Urothelium cell line (cell line): Measurements from ENCODE around the gene KCTD14.
A peak's percentile ranks its signal among the peaks of the same experiment; 100 is the strongest.
"Not testable (repeated sequence)": the region's sequence is repeated elsewhere in the genome, so short reads cannot be mapped to it uniquely, and the experiment has no call there.

Experiments used
- DNase-seq: peaks from one replicate; pipeline ENCODE4 v3.0.0; 2011; ENCODE audit warnings: low spot score, mixed read lengths
- FAIRE-seq: peaks from 2 replicates; lab custom pipeline; 2011; peaks lifted over from hg19 to GRCh38; lab: Jason Lieb, UNC

Gene KCTD14, protein sequence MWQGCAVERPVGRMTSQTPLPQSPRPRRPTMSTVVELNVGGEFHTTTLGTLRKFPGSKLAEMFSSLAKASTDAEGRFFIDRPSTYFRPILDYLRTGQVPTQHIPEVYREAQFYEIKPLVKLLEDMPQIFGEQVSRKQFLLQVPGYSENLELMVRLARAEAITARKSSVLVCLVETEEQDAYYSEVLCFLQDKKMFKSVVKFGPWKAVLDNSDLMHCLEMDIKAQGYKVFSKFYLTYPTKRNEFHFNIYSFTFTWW

GRCh38 chr11:78022397-78023396 is at the start of gene KCTD14:
KCTD14 (minus strand) TSS chr11:78023276; CDS start chr11:78023249, 27 bp downstream.
- DNase-seq (peak; percentile 88), FAIRE-seq (peak; percentile 98)

DNA sequence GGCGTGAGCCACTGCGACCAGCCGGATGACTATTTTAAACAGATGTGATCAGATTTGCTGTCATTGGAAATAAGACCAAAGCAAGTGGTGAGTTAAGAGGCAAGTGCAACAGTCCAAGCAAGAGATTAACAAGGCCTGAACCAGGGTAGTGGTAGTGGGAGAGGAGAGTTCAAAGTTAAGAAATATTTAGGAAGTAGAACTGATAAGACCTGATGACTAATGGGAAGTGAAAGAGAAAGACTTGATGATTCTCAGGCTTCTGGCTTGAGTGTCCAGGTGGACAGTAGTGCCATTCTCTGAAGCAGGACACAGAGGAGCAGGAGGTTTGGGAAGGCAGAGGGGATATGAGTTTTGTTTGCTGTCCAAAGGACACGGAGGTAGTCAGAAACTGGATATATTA is 49.4 kb upstream of the KCTD14 start:
- DNase-seq = no peak
- no peak for FAIRE-seq

DNA sequence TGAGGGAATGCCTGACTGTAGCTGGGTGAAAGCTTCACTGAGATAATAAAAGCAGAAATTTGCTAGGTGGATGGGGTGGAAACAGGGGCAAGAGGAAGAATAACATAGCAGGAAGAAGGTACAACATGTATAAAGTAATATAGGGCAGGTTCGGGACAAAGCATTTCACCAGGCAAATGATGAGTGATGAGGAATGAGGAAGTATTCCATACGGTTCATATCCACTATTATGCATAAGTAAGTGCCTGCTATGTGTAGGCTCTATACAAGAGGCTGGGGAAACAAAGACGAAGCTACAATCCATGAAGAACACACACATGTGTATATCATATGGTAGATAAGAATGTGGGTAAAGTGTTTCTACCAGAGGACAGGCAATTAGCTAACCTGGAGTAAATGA is 48.6 kb upstream of the KCTD14 start:
- FAIRE-seq = no peak
- no peak for DNase-seq

GRCh38 chr11:78070621-78071020 is 47.5 kb upstream of the KCTD14 start:
- FAIRE-seq = no peak
- DNase-seq = no peak

GRCh38 chr11:78069465-78069864 is 46.4 kb upstream of the KCTD14 start:
- FAIRE-seq = no peak
- DNase-seq = no peak

DNA sequence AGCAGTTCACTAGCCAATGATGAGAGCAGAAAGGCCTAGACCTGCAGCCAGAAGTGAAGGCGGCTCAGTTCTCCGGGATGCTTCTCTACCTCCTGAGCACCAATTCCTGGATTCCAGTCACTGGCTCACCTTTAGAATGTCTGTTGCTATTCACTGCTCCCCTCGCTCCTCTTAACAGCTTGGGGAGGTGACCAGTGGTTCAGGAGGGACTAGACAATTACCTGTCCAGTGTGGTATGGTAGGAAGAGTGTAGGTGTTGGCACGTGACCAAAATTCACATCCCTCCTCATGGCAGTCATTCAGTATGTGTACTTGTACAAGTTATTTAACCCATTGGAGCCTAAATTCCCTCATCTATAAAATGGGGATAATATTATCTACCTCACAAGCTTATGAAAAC is 44.6 kb upstream of the KCTD14 start:
- DNase-seq (no peak), FAIRE-seq (peak; percentile 59)

DNA sequence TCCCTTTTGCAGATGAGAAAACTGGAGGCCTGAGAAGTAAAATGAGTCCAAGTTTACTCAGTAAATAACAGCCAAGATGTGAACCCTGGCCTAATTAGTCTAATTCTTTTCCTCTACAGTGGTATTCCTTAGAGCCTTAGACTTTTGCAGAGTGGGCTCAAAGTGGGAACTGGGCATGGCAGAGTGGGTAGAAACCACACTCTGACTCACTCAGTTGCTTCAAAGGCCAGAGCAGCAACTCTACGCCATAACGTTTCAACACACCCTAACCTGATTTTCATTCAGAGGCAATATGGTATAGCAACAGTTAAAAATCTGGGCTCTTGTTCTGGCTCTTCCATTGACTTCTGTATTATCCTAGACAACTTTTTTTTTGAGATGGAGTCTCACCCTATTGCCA is 43.4 kb upstream of the KCTD14 start:
- DNase-seq (no peak), FAIRE-seq (no peak)

DNA sequence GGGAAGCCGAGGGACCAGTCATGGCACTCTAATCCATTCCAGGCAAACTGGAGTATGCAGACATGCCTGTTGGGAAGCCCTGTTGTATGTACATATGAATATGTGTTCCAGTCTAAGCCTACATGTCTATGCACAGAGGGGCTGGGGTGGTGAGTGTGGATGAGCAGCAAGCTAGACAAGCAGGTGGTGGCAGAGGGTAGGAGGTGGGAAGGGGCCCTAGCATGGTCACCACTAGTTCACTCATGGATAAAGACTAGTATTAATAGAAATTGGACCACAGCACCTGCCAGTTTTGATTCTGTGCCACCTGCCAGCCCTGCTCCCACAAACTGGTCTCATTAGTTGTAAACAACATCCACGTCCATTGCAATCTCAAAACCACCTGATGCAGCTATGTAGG is 42.1 kb upstream of the KCTD14 start:
- DNase-seq (no peak), FAIRE-seq (no peak)

GRCh38 chr11:78063440-78064181 is 40.5 kb upstream of the KCTD14 start, which contains the start of gene THRSP:
THRSP (plus strand) TSS chr11:78063861; CDS start chr11:78063882, 21 bp downstream.
- no peak for DNase-seq
- no peak for FAIRE-seq

DNA sequence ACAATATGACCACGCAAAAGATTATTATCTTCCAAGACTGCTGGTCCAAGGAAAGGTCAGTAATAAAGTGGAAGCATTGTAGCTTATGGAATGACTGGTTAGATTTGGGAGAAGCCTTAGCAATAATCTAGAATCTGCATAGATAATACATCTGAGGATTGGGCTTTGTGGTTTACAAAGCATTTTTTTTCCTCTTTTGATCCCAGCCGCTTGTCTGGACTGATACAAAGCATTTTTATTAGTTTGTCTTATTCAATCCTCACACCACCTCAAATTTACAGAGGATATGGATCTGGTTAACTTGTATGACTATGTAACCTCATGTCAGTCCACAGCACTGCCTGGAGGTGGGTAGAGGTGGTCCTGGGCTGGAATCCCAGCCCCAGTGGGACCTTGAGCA is 39.6 kb upstream of the KCTD14 start:
- no peak for DNase-seq
- no peak for FAIRE-seq

DNA sequence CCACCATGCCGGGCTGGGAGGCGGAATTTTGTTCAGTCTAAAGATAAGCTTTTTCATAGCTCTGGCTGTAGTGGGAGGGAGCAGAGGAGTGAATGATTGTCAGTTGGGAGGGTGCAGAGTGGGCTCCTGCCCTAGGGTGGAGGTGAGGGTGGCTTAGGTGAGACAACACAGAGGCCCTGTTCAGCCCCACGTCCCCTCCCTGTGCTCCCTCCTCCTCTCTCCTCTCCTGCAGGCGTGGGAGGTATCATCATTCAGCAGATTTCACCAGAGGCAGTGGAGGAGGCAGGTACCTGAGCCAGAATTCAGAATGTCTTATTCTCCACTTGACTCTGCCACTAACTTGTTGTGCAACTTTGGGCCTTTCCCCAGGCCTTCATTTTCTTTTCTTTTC is 38.8 kb upstream of the KCTD14 start:
- FAIRE-seq = peak; percentile 13
- DNase-seq = no peak

DNA sequence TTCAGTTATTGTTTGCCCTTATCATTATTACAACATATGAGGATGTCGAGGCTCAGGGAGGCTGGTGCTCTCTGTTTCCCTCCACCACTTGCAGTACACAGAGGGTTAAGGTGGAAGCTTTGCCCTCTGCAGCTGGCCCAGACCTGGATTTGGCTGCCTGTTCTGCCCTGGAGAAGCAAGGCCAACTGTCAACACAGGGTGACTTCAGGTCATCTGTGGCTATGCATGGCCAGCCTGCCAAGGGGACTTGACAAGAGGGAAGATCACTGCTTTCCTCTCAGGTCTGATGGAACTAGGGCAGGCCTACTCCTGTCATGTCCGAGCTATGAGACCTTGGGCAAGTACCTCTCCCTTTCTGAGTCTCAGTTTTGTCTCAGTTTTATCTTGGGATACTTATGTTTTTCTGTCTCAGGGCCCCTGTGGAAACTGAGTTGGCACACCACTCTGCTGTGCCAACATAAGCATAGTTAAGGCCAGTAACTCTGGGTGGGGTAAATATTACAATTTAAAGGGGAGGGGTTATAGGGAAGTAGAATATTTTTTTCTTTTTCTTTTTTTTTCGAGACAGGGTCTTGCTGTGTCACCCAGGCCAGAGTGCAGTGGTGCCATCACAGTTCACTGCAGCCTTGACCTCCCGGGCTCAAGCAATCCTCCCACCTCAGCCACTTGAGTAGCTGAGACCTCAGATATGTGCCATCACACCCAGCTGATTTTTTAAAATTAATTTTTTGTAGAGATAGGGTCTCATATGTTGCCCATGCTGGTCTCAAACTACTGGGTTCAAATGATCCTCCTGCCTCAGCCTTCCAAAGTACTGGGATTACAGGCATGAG is 38.2 kb upstream of the KCTD14 start:
- FAIRE-seq (no peak), DNase-seq (no peak)

GRCh38 chr11:78060533-78060932 is 37.5 kb upstream of the KCTD14 start:
- FAIRE-seq (no peak), DNase-seq (no peak)

DNA sequence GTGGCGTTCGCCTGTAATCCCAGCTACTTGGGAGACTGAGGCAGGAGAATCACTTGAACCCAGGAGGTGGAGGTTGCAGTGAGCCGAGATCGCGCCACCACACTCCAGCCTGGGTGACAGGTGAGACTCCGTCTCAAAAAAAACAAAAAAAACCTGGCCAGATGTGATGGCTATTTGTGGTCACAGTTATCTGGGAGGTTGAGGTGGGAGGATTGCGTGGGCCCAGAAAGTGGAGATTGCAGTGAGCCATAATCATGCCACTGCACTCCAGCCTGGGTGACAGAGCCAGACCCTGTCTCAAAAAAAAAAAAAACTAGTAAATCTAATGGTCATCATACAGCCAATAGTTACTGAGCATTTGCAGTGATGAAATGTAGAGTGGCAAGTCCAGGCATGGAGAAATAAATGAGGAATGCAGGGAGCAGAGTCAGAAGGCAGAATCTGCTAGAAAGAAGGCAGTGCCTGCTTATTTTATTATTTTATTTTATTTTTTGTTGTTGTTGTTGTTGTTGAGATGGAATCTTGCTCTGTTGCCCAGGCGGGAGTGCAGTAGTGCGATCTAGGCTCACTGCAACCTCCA is 36.8 kb upstream of the KCTD14 start:
- FAIRE-seq, DNase-seq: not testable (repeated sequence)

DNA sequence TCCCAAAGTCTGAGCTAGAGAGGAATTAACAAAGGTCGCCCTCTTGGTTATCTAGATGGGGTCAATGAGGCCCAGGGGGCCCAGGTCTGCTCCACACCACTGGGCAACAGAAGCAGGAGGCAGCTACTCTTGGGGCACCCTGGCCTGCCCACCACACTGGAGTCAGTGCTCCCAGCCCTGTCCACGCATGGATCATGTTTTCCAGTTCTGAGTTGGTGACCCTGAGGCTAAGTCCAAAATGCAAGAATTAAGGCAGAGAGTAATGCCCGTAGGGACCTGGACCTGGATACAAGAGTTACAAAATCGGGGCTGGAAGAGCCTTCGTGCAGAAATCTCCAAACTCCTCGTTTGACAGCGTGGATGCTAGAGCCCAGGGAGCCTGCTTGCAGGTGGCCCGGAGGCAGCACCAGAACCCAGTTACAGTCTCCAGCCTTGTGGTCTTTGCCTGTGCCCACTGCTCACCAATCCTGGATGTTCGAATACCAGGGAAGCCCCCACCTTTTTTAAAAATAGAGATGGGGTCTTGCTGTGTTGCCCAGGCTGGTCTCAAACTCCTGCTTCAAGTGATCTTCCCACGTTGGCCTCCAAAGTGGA is 34.5 kb upstream of the KCTD14 start:
- FAIRE-seq = no peak
- DNase-seq = no peak

DNA sequence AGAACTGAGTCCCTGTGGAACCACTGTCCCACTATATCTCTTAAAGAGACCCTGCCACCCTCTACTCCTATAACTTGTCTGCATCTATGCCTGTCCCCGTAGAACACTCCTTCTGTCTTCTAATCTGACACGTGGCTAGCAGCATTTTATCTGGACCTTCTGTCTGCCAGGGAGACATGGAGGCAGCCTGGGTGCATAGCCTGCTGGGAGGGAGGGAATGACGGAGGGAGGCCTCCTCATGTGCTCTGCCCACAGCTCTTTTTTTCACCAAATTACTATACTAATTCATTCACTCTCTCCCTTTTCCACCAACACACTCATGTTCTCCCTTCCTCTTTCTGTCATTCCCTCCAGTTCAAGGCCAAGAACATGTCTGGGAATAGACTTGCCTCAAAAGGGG is 33.0 kb upstream of the KCTD14 start:
- DNase-seq (no peak), FAIRE-seq (no peak)

- no peak for FAIRE-seq
- DNase-seq = no peak
Measured at GRCh38 chr11:78054971-78055370, 31.9 kb upstream of the KCTD14 start.

DNA sequence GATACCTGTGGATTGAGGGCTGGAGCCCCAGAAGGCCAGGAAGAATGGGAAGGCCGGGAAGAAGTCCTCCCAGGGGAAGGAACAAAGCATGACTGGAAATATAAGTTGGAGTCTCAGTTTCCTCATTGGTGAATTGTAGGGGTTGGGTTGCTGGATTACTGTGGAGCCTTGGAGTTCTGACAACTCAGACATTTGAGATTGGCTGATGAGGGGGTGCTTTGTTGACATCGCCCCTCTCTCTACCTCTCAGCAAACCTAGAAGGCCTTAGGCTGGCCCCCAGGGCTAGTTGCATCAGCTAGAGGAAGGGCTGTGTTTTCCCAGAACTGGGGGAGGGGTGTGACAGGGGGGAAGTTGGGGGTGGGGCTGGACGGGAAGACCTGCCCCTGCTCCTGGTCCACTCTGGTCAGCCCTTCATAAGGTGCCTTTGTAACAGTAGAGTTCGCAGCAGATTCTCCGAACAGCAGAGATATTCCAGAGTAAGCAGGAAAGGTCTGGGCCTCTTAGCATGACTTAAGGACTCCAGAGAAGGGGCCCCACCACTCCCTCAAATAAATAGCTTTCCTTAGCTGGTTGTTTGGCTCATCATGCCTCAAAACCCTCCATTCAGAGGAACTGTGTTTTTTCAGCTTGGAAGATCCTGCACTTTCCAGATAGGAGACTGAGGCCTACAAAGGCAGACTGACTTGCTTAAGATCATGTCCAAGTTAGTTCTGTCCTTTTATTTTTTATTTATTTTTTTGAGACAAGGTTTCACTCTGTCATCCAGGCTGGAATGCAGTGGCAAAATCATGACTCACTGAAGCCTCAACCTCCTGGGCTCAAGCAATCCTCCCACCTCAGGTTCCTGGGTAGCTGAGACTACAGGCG is 28.1 kb upstream of the KCTD14 start:
- DNase-seq = peak; percentile 50
- no peak for FAIRE-seq

DNA sequence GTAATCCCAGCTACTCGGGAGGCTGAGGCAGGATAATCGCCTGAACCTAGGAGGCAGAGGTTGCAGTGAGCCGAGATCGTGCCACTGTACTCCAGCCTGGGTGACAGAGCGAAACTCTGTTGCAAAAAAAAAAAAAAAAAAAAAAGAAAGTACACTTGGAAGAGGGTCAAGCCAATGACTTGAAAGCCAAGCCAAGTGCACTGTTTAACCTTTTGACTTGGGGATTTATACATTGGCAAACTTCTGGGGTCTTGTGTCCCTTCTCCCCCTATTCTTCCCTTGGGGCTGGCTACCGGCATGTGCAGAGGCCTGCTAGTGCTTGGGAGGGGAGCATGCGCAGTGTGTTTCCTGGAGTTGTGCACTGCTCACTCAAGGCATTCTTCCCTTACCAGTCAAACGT is 26.3 kb upstream of the KCTD14 start:
- FAIRE-seq (no peak), DNase-seq (no peak)
